ENCODE results near the gene ITGB6.

ITGB6 gene

GRCh38 chr2:160221391-160222276 is 21.6 kb upstream of the ITGB6 start:
- DNase-seq, result no peak

GRCh38 chr2:160220545-160221009 is 20.5 kb upstream of the ITGB6 start:
- no peak for DNase-seq

GRCh38 chr2:160220026-160220425 is 20.0 kb upstream of the ITGB6 start:
- no peak for DNase-seq

- peak; percentile 71 for DNase-seq
These were observed 14.7 kb upstream of the ITGB6 start for GRCh38 chr2:160214461-160215445.

- no peak for DNase-seq
These were observed 13.4 kb upstream of the ITGB6 start for GRCh38 chr2:160213511-160213910.

- peak; percentile 58 for DNase-seq
These were observed 10.6 kb upstream of the ITGB6 start for GRCh38 chr2:160210599-160211138.

GRCh38 chr2:160209516-160209856 is 9.4 kb upstream of the ITGB6 start:
- DNase-seq, result no peak

GRCh38 chr2:160208655-160209515 is 8.8 kb upstream of the ITGB6 start:
- DNase-seq, result no peak

GRCh38 chr2:160207804-160208654 is 8.0 kb upstream of the ITGB6 start:
- peak; percentile 53 for DNase-seq

GRCh38 chr2:160207271-160207670 is 7.2 kb upstream of the ITGB6 start:
- no peak for DNase-seq

- DNase-seq, result no peak
These were observed 6.4 kb upstream of the ITGB6 start for GRCh38 chr2:160206436-160206835.

- DNase-seq, result no peak
These were observed 5.4 kb upstream of the ITGB6 start for GRCh38 chr2:160205505-160205904.

GRCh38 chr2:160203422-160203821 is 3.4 kb upstream of the ITGB6 start:
- DNase-seq, result no peak

- no peak for DNase-seq
These were observed 2.9 kb upstream of the ITGB6 start for GRCh38 chr2:160203007-160203406.

- no peak for DNase-seq
These were observed 1.9 kb upstream of the ITGB6 start for GRCh38 chr2:160201849-160202539.

- no peak for DNase-seq
These were observed 849 bp upstream of the ITGB6 start for GRCh38 chr2:160200921-160201320.

GRCh38 chr2:160199053-160199452 is 1.0 kb downstream of the ITGB6 start:
- DNase-seq, result no peak

GRCh38 chr2:160197587-160197986 is 2.5 kb downstream of the ITGB6 start:
- DNase-seq, result no peak

GRCh38 chr2:160194946-160195345 is 5.1 kb downstream of the ITGB6 start:
- DNase-seq, result no peak

GRCh38 chr2:160194351-160194750 is 5.7 kb downstream of the ITGB6 start:
- no peak for DNase-seq
